ENCODE measurements around the gene SPHK2. TPM values are rescaled to one million over a fixed set of nuclear protein-coding genes. Genes with fewer than 3 reads are reported as not detected.

SPHK2 gene
- total and polyA plus RNA-seq, 2 experiments from 2014 or later, result 18.3 to 50.3 TPM

DNA sequence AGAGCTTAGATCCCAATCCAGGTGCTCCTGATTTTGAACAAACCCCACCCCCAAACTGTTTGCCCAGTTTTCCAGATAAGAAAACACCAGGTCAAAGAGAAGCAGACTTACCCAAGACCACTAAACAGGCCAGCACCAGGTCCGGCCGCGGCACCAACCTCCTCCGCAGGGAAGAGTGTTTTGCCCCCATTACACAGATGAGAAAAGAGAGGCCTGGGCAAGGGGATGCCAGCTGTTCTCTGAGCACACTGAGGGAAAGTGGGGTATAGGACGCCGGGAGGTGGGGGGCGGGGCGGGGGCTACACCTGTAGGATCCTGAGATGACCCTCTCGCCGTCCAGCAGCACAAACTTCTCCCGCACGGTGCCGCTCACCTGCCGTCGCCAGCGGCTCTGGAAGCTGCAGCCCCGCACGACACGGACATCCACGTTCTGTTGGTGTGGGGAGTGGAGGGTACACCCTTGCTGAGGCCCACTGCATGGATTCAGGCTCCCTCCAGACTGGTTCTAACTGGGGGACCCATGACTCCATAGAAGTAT lies 9.7 kb upstream of the SPHK2 start (continued):
- TF ChIP-seq, protein P1, sequence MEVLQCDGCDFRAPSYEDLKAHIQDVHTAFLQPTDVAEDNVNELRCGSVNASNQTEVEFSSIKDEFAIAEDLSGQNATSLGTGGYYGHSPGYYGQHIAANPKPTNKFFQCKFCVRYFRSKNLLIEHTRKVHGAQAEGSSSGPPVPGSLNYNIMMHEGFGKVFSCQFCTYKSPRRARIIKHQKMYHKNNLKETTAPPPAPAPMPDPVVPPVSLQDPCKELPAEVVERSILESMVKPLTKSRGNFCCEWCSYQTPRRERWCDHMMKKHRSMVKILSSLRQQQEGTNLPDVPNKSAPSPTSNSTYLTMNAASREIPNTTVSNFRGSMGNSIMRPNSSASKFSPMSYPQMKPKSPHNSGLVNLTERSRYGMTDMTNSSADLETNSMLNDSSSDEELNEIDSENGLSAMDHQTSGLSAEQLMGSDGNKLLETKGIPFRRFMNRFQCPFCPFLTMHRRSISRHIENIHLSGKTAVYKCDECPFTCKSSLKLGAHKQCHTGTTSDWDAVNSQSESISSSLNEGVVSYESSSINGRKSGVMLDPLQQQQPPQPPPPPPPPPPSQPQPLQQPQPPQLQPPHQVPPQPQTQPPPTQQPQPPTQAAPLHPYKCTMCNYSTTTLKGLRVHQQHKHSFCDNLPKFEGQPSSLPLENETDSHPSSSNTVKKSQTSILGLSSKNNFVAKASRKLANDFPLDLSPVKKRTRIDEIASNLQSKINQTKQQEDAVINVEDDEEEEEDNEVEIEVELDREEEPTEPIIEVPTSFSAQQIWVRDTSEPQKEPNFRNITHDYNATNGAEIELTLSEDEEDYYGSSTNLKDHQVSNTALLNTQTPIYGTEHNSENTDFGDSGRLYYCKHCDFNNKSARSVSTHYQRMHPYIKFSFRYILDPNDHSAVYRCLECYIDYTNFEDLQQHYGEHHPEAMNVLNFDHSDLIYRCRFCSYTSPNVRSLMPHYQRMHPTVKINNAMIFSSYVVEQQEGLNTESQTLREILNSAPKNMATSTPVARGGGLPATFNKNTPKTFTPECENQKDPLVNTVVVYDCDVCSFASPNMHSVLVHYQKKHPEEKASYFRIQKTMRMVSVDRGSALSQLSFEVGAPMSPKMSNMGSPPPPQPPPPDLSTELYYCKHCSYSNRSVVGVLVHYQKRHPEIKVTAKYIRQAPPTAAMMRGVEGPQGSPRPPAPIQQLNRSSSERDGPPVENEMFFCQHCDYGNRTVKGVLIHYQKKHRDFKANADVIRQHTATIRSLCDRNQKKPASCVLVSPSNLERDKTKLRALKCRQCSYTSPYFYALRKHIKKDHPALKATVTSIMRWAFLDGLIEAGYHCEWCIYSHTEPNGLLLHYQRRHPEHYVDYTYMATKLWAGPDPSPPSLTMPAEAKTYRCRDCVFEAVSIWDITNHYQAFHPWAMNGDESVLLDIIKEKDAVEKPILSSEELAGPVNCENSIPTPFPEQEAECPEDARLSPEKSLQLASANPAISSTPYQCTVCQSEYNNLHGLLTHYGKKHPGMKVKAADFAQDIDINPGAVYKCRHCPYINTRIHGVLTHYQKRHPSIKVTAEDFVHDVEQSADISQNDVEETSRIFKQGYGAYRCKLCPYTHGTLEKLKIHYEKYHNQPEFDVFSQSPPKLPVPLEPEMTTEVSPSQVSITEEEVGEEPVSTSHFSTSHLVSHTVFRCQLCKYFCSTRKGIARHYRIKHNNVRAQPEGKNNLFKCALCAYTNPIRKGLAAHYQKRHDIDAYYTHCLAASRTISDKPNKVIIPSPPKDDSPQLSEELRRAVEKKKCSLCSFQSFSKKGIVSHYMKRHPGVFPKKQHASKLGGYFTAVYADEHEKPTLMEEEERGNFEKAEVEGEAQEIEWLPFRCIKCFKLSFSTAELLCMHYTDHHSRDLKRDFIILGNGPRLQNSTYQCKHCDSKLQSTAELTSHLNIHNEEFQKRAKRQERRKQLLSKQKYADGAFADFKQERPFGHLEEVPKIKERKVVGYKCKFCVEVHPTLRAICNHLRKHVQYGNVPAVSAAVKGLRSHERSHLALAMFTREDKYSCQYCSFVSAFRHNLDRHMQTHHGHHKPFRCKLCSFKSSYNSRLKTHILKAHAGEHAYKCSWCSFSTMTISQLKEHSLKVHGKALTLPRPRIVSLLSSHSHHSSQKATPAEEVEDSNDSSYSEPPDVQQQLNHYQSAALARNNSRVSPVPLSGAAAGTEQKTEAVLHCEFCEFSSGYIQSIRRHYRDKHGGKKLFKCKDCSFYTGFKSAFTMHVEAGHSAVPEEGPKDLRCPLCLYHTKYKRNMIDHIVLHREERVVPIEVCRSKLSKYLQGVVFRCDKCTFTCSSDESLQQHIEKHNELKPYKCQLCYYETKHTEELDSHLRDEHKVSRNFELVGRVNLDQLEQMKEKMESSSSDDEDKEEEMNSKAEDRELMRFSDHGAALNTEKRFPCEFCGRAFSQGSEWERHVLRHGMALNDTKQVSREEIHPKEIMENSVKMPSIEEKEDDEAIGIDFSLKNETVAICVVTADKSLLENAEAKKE (CRISPR knock-in tag; IDR thresholded peaks at IDR 0.05), result no peak
- TF ChIP-seq CREB1 (CRISPR knock-in tag; IDR thresholded peaks at IDR 0.05; ENCODE audit: low read depth) (no peak), POLR2AphosphoS5 (IDR thresholded peaks at IDR 0.05; ENCODE audit: low read depth) (no peak), NANOG (IDR thresholded peaks at IDR 0.05; ENCODE audit: borderline replicate concordance) (no peak), EZH2phosphoT487 (IDR thresholded peaks at IDR 0.05; ENCODE audit: unreplicated experiment) (no peak), ZNF114 (CRISPR knock-in tag; IDR thresholded peaks at IDR 0.05) (no peak), EZH2 (IDR thresholded peaks at IDR 0.05; ENCODE audit: low read depth, unreplicated experiment) (no peak), JUNB (IDR thresholded peaks at IDR 0.05; ENCODE audit: unreplicated experiment) (no peak), ZNF331 (CRISPR knock-in tag; IDR thresholded peaks at IDR 0.05; ENCODE audit: low read depth) (no peak), STAT1 (IDR thresholded peaks at IDR 0.05; ENCODE audit: unreplicated experiment) (no peak)
- TF ChIP-seq, protein P2, sequence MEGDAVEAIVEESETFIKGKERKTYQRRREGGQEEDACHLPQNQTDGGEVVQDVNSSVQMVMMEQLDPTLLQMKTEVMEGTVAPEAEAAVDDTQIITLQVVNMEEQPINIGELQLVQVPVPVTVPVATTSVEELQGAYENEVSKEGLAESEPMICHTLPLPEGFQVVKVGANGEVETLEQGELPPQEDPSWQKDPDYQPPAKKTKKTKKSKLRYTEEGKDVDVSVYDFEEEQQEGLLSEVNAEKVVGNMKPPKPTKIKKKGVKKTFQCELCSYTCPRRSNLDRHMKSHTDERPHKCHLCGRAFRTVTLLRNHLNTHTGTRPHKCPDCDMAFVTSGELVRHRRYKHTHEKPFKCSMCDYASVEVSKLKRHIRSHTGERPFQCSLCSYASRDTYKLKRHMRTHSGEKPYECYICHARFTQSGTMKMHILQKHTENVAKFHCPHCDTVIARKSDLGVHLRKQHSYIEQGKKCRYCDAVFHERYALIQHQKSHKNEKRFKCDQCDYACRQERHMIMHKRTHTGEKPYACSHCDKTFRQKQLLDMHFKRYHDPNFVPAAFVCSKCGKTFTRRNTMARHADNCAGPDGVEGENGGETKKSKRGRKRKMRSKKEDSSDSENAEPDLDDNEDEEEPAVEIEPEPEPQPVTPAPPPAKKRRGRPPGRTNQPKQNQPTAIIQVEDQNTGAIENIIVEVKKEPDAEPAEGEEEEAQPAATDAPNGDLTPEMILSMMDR (conservative IDR thresholded peaks at IDR 0.05; ENCODE audit: low read depth in 2 of 2), result no peak
- TF ChIP-seq, protein P3, sequence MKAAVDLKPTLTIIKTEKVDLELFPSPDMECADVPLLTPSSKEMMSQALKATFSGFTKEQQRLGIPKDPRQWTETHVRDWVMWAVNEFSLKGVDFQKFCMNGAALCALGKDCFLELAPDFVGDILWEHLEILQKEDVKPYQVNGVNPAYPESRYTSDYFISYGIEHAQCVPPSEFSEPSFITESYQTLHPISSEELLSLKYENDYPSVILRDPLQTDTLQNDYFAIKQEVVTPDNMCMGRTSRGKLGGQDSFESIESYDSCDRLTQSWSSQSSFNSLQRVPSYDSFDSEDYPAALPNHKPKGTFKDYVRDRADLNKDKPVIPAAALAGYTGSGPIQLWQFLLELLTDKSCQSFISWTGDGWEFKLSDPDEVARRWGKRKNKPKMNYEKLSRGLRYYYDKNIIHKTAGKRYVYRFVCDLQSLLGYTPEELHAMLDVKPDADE (IDR thresholded peaks at IDR 0.05), result no peak

Data from GM23338 (cell line).